HEK293T (cell line): Measurements from ENCODE around the gene CDHR4.

ENCODE experiments used
- ARNT ChIP-seq: fragments of 450-650 bp; IDR thresholded peaks from 2 replicates; pipeline ENCODE4 v1.6.1; 2017; ENCODE audit warnings: mild to moderate bottlenecking
- FOXK2 ChIP-seq: fragments of 450-650 bp; IDR thresholded peaks from 2 replicates; pipeline ENCODE4 v1.6.1; 2016; ENCODE audit warnings: mild to moderate bottlenecking
- FOXM1 ChIP-seq: fragments of 450-650 bp; IDR thresholded peaks from 2 replicates; pipeline ENCODE4 v1.6.1; 2017; ENCODE audit warnings: mild to moderate bottlenecking, borderline replicate concordance
- NFRKB ChIP-seq: fragments of 450-650 bp; IDR thresholded peaks from 2 replicates; pipeline ENCODE4 v1.6.1; 2016; ENCODE audit warnings: mild to moderate bottlenecking, moderate library complexity
- SP1 ChIP-seq: fragments of 450-650 bp; IDR thresholded peaks from 2 replicates; pipeline ENCODE4 v1.6.1; 2017

DNA sequence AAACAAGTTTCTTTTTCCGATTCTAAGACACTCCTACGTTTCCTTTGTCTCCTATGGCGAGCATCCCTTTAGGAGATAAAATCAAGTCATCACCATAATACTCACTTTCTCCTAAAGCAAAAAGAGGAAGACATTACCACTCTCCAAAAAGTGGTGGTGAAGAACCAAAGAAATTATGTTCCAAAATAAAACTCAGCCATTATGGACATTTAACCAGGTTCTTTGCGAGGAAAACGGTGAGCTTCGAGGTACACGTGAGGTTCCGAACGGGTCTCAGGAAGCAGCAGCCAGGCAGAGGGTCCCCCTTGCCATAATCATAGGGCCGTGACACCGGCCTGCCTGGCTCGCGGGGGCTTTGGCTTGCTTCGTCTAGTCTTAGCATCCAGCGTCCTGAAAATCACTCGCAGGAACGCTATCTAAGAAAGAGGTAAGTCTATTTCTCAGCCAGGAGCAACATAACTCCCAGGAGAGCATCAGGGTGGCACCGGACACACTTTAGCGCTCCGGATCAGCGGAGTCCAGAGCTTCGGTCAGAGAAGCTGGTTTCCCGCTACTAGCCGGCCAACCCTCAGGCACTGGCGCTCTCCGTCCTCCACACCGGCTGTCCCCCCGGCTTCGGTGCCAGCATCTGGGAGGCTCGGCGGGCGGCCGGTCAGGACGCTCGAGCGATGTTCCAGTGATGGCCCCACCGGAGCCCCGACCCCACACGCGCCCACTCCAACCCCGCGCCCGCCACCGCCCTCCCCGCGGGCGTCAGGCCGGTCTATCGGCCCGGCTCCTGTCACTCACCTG is 13.9 kb downstream of the CDHR4 start:
- TF ChIP-seq FOXK2 (no peak), NFRKB (no peak), SP1 (no peak), FOXM1 (no peak), ARNT (no peak)
